ENCODE data around the gene SORBS2. TPM values are rescaled to one million over a fixed set of nuclear protein-coding genes. Genes with fewer than 3 reads are reported as not detected.

The SORBS2 gene
- total RNA-seq, 2 experiments from 2014 or later = not detected

GRCh38 chr4:185578284-185578683 lies 233.7 kb downstream of the SORBS2 start:
- H3K4me1 Mint-ChIP-seq (ENCODE audit: low read depth) = no peaks in the 10 kb centered on the region
- H3K9me3 ChIP-seq (ENCODE audit: control insufficient read depth in 1 of 2, insufficient read depth in 1 of 2, low read length in 2 of 2) = no peaks in the 10 kb centered on the region
- H3K27ac ChIP-seq (ENCODE audit: low read depth in 1 of 2, low read length in 2 of 2) = no peak overlapping the region
- DNase-seq (no peak), ATAC-seq (ENCODE audit: poor library complexity) (no peak)
- H3K27me3 Mint-ChIP-seq = peaks cover 51% of the 10 kb centered on the region
- H3K4me3 Mint-ChIP-seq = no peak overlapping the region
- H3K36me3 Mint-ChIP-seq (ENCODE audit: low read depth) = no peaks in the 10 kb centered on the region
- CTCF ChIA-PET = no interaction called here
- H3K4me1 ChIP-seq (ENCODE audit: insufficient read depth, low read length) = no peaks in the 10 kb centered on the region
- POLR2A ChIA-PET = no interaction called here
- H3K4me3 ChIP-seq (ENCODE audit: low read length) = no peak overlapping the region
- H3K9me3 Mint-ChIP-seq = no peaks in the 10 kb centered on the region
- TF ChIP-seq CTCF (IDR thresholded peaks at IDR 0.05) = no peak
- no peaks in the 10 kb centered on the region for H3K36me3 ChIP-seq (ENCODE audit: insufficient read depth, low read length)
- H3K27me3 ChIP-seq (ENCODE audit: control insufficient read depth in 1 of 2, insufficient read depth in 2 of 2, low read length in 2 of 2) = peaks cover 13 to 14% of the 10 kb centered on the region in 2 experiments
- no peak overlapping the region for H3K27ac Mint-ChIP-seq
- intact Hi-C loops (cut with DNase I, micrococcal nuclease) = no loop called here

GRCh38 chr4:185576962-185577950 lies 234.7 kb downstream of the SORBS2 start:
- no peak for TF ChIP-seq CTCF (IDR thresholded peaks at IDR 0.05)
- ATAC-seq (ENCODE audit: poor library complexity) = no peak
- no peaks in the 10 kb centered on the region for H3K36me3 Mint-ChIP-seq (ENCODE audit: low read depth)
- no peak for DNase-seq
- no peak overlapping the region for H3K4me3 Mint-ChIP-seq
- no peaks in the 10 kb centered on the region for H3K9me3 Mint-ChIP-seq
- CTCF ChIA-PET = no interaction called here
- peaks cover 43% of the 10 kb centered on the region for H3K27me3 Mint-ChIP-seq
- H3K4me1 ChIP-seq (ENCODE audit: insufficient read depth, low read length) = no peaks in the 10 kb centered on the region
- H3K27ac ChIP-seq (ENCODE audit: low read depth in 1 of 2, low read length in 2 of 2) = no peak overlapping the region
- no peak overlapping the region for H3K27ac Mint-ChIP-seq
- no peaks in the 10 kb centered on the region for H3K36me3 ChIP-seq (ENCODE audit: insufficient read depth, low read length)
- H3K9me3 ChIP-seq (ENCODE audit: control insufficient read depth in 1 of 2, insufficient read depth in 1 of 2, low read length in 2 of 2) = no peaks in the 10 kb centered on the region
- POLR2A ChIA-PET = no interaction called here
- intact Hi-C loops (cut with DNase I, micrococcal nuclease) = no loop called here
- peaks cover 5 to 14% of the 10 kb centered on the region in 2 experiments for H3K27me3 ChIP-seq (ENCODE audit: control insufficient read depth in 1 of 2, insufficient read depth in 2 of 2, low read length in 2 of 2)
- H3K4me3 ChIP-seq (ENCODE audit: low read length) = no peak overlapping the region
- H3K4me1 Mint-ChIP-seq (ENCODE audit: low read depth) = no peaks in the 10 kb centered on the region

DNA sequence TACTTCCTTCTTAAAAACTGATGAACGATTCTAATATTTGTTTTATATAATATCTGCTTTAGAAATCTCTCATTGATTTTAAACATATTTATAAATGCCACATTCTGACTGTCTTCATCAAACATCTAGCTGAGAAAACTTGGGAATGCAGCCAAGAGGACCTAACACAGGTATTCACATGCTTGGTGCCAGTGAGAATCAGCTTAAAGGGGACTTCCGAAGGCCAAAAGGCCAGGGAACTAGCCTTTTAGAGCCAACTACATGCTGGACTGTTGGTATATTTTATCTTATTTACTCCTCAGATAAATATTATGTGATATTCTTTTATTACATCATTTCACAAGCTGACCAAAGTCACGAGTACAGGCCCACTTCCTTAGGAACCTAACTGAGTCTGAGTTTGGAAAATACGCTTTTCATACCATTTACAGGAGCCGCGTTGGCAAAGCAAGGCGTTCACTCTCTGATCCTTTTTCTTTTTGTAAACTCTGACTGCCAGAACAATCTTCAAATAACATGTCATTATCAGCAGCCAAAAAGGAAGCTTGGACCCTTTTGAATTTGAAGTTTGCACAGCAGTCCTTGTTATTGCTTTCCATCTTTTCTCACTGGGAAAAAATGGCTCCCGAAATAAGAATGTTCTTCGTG lies 235.6 kb downstream of the SORBS2 start:
- no peaks in the 10 kb centered on the region for H3K36me3 Mint-ChIP-seq (ENCODE audit: low read depth)
- no peak overlapping the region for H3K27ac ChIP-seq (ENCODE audit: low read depth in 1 of 2, low read length in 2 of 2)
- intact Hi-C loops (cut with DNase I, micrococcal nuclease) = no loop called here
- H3K9me3 Mint-ChIP-seq = no peaks in the 10 kb centered on the region
- no peaks in the 10 kb centered on the region for H3K36me3 ChIP-seq (ENCODE audit: insufficient read depth, low read length)
- no peak for DNase-seq
- ChIA-PET CTCF (no interaction called here), POLR2A (no interaction called here)
- no peaks in the 10 kb centered on the region for H3K4me1 Mint-ChIP-seq (ENCODE audit: low read depth)
- ATAC-seq (ENCODE audit: poor library complexity) = no peak
- no peak for TF ChIP-seq CTCF (IDR thresholded peaks at IDR 0.05)
- no peaks in the 10 kb centered on the region for H3K9me3 ChIP-seq (ENCODE audit: control insufficient read depth in 1 of 2, insufficient read depth in 1 of 2, low read length in 2 of 2)
- no peak overlapping the region for H3K4me3 ChIP-seq (ENCODE audit: low read length)
- peaks cover 5 to 14% of the 10 kb centered on the region in 2 experiments for H3K27me3 ChIP-seq (ENCODE audit: control insufficient read depth in 1 of 2, insufficient read depth in 2 of 2, low read length in 2 of 2)
- no peak overlapping the region for H3K27ac Mint-ChIP-seq
- no peaks in the 10 kb centered on the region for H3K4me1 ChIP-seq (ENCODE audit: insufficient read depth, low read length)
- no peak overlapping the region for H3K4me3 Mint-ChIP-seq
- H3K27me3 Mint-ChIP-seq = peaks cover 43% of the 10 kb centered on the region
